Measurements from ENCODE around the gene FEN1.

The FEN1 gene

GRCh38 chr11:61793083-61793828 lies 545 bp downstream of the FEN1 start:
- Histone ChIP-seq H3K4me1 (peaks cover 60% of the 10 kb centered on the region), H4K20me1 (peaks cover 46% of the 10 kb centered on the region), H3K9me3 (no peaks in the 10 kb centered on the region), H3K9ac (peak overlapping the region; percentile 100), H3K27ac (peak overlapping the region; percentile 100), H3K4me3 (peak overlapping the region; percentile 87), H3K36me3 (peaks cover 62% of the 10 kb centered on the region), H3K4me2 (peak overlapping the region; percentile 86), H3K27me3 (no peaks in the 10 kb centered on the region)
- TF ChIP-seq Cebpa-rat (IDR thresholded peaks at IDR 0.05): no peak

GRCh38 chr11:61793829-61794204 lies 1.1 kb downstream of the FEN1 start:
- Histone ChIP-seq H3K27ac (peak overlapping the region; percentile 100), H3K9me3 (no peaks in the 10 kb centered on the region), H3K4me1 (peaks cover 55% of the 10 kb centered on the region), H4K20me1 (peaks cover 40% of the 10 kb centered on the region), H3K9ac (peak overlapping the region; percentile 100), H3K27me3 (no peaks in the 10 kb centered on the region), H3K36me3 (peaks cover 62% of the 10 kb centered on the region), H3K4me2 (peak overlapping the region; percentile 86), H3K4me3 (peak overlapping the region; percentile 87)
- TF ChIP-seq Cebpa-rat (IDR thresholded peaks at IDR 0.05): no peak

GRCh38 chr11:61794579-61794978 lies 1.9 kb downstream of the FEN1 start:
- peak overlapping the region; percentile 86 for H3K4me2 ChIP-seq
- peaks cover 40% of the 10 kb centered on the region for H4K20me1 ChIP-seq
- H3K9ac ChIP-seq: peak overlapping the region; percentile 67; the same call in 1 of the 2 replicates
- no peaks in the 10 kb centered on the region for H3K9me3 ChIP-seq
- peaks cover 55% of the 10 kb centered on the region for H3K4me1 ChIP-seq
- no peaks in the 10 kb centered on the region for H3K27me3 ChIP-seq
- peaks cover 62% of the 10 kb centered on the region for H3K36me3 ChIP-seq
- no peak overlapping the region for H3K27ac ChIP-seq
- TF ChIP-seq Cebpa-rat (IDR thresholded peaks at IDR 0.05): no peak
- H3K4me3 ChIP-seq: 0 out of 2 replicates have a peak overlapping the region, but pooled peaks have one; percentile 87

DNA sequence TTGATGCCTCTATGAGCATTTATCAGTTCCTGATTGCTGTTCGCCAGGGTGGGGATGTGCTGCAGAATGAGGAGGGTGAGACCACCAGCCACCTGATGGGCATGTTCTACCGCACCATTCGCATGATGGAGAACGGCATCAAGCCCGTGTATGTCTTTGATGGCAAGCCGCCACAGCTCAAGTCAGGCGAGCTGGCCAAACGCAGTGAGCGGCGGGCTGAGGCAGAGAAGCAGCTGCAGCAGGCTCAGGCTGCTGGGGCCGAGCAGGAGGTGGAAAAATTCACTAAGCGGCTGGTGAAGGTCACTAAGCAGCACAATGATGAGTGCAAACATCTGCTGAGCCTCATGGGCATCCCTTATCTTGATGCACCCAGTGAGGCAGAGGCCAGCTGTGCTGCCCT lies 2.7 kb downstream of the FEN1 start:
- Histone ChIP-seq H3K4me3 (no peak overlapping the region), H3K4me1 (peaks cover 55% of the 10 kb centered on the region), H4K20me1 (peaks cover 40% of the 10 kb centered on the region), H3K36me3 (peaks cover 62% of the 10 kb centered on the region), H3K9ac (peak overlapping the region; percentile 67; the same call in 1 of the 2 replicates), H3K9me3 (no peaks in the 10 kb centered on the region), H3K4me2 (peak overlapping the region; percentile 86), H3K27ac (no peak overlapping the region), H3K27me3 (no peaks in the 10 kb centered on the region)
- TF ChIP-seq Cebpa-rat (IDR thresholded peaks at IDR 0.05): no peak

- Histone ChIP-seq H3K27me3 (no peaks in the 10 kb centered on the region), H3K4me3 (no peak overlapping the region), H3K36me3 (peaks cover 62% of the 10 kb centered on the region), H3K4me2 (peak overlapping the region; percentile 86; the same call in 1 of the 2 replicates), H3K9me3 (no peaks in the 10 kb centered on the region), H3K9ac (peak overlapping the region; percentile 67; the same call in 1 of the 2 replicates), H3K4me1 (peaks cover 51% of the 10 kb centered on the region), H4K20me1 (peaks cover 40% of the 10 kb centered on the region), H3K27ac (no peak overlapping the region)
- TF ChIP-seq Cebpa-rat (IDR thresholded peaks at IDR 0.05): no peak
Observed at GRCh38 chr11:61795876-61796526, 3.3 kb downstream of the FEN1 start.

DNA sequence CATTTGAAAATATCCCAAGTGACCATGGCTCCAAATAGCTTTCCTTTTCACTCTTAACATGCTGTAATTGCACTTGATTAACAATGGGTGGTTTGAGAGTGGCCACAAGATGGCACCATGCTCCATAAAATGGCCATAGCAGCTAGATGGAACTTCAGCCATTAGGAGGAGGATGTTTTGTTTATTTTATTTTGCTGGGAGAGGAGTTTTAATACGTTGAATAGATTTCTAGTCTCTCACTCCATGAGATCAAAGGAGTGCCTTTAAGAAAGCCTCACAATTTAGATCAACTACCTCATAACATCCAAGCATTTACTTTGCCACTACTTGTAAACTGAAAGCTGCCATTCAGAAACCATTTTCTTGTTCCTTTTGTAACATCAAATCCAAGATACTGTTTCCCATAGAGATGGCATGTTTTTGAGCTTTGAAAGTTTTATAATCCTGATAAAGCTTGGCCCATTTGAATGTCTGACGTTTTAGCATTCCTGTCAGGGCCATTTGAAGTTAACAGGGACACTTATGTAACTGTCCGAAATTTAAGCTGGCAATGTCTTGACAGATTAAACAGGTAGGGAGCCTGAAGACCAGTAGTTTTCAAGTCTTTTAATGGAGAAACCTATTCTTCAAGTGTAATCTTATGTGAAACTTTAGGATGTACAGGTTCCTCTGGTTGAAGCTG lies 4.7 kb downstream of the FEN1 start:
- no peak for TF ChIP-seq Cebpa-rat (IDR thresholded peaks at IDR 0.05)
- Histone ChIP-seq H3K4me3 (no peak overlapping the region), H3K9ac (peak overlapping the region; percentile 21; the same call in 1 of the 2 replicates), H4K20me1 (peaks cover 40% of the 10 kb centered on the region), H3K27me3 (no peaks in the 10 kb centered on the region), H3K9me3 (no peaks in the 10 kb centered on the region), H3K36me3 (peaks cover 76% of the 10 kb centered on the region), H3K4me2 (0 out of 2 replicates have a peak overlapping the region, but pooled peaks have one; percentile 1), H3K4me1 (peaks cover 42% of the 10 kb centered on the region), H3K27ac (peak overlapping the region; percentile 19; the same call in 1 of the 2 replicates)

DNA sequence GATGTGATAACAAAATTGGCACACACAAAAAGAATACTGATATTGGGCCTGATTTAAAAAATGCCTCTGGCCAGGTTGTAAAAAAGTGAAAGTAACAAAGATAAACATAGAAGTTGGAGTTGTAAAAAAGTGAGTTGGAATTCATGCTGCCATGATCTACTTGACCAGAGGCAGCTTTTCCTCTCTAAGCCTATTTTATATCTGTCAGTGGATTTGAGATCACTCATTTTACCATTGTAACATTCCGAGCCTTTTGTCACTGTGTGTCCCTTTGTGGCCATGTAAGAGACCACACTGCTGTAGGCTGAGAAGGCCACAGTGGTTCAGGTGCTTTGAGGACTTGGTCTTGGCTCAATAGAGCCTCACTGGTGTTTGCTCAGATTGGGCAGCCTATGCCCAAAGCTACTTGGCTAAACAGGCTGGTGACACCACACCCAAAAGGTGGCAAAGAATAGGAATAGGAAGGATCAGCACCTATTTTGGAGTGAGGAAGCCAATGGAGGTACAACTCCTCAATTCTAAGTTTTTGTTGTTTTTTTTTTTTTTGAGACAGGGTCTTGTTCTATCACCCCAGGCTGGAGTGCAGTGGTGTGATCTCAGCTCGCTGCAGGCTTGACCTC lies 7.1 kb downstream of the FEN1 start:
- H3K4me3 ChIP-seq: no peak overlapping the region

DNA sequence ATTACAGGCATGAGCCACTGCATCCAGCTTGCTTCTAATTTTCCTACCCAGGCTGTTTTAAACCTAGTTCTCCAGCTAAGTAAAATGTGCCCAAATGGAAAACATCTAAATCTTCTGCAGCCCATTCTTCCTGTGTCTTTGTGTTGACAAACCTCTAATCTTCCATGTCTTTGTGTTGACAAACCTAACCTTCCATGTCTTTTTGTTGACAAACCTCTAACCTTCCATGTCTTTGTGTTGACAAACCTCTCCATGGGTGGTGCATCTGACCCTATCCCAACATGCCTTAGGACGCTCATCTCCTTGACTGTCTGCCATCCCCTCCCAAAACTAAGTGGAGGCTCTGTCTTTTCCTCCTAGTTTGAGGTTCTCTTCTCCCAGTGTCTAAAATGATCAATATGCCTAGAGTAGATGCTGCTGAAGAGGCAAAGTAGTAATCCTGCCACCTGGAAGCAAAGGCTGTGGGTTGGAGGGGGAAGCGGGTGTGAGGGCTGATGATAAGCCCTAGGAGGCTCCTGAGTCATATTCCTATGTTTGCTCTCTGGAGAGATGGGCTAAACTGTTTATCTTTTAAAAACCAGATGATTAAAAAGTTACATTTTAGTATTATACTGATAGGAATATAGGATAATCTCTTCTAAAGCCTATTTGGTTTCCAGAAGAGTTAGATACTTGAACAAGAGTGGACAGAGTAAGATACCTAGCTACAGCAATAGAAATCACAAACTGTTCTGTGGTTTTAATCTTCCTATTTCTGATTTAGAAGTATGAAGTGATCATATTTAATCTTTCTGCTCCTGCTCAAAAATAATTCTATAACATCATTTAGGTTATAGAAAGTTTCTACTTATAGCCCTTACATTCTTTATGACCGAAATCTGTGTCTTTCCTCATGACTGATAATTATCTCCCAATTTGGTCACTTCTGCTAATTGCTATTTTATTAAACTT lies 7.9 kb downstream of the FEN1 start:
- Histone ChIP-seq H4K20me1 (peaks cover 15% of the 10 kb centered on the region), H3K27ac (no peak overlapping the region), H3K4me1 (peaks cover 17% of the 10 kb centered on the region), H3K4me3 (no peak overlapping the region), H3K9me3 (no peaks in the 10 kb centered on the region), H3K36me3 (peaks cover 96% of the 10 kb centered on the region), H3K27me3 (no peaks in the 10 kb centered on the region), H3K9ac (no peak overlapping the region), H3K4me2 (no peak overlapping the region)
- no peak for TF ChIP-seq Cebpa-rat (IDR thresholded peaks at IDR 0.05)

More for the DNA sequence above, 7.1 kb downstream of the FEN1 start:
- no peak overlapping the region for H3K27ac ChIP-seq
- H4K20me1 ChIP-seq: peaks cover 23% of the 10 kb centered on the region
- H3K4me2 ChIP-seq: no peak overlapping the region
- H3K27me3 ChIP-seq: no peaks in the 10 kb centered on the region
- H3K36me3 ChIP-seq: peaks cover 96% of the 10 kb centered on the region
- TF ChIP-seq Cebpa-rat (IDR thresholded peaks at IDR 0.05): no peak
- no peaks in the 10 kb centered on the region for H3K9me3 ChIP-seq
- peaks cover 25% of the 10 kb centered on the region for H3K4me1 ChIP-seq
- no peak overlapping the region for H3K9ac ChIP-seq
